ENCODE data around the gene HSPA4L.

HSPA4L gene

DNA sequence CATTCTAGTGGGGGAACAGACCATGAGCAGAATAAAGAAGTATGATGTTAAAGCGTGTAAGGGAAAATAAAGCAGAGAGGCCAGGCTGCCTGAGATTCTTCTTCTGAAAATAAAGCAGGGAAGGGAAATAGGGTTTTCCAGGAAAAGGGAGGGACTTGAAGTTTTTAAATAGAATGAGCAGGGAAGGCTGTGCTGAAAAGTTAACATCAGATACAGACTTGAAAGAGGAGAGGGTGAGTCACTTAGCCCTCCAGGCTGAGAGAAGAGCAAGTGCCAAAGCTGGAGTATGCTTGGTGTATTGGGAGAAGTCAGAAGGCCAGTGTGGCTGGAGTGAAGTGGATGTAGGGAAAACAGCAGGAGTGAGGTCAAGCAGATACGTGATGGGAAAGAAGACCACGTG, 88.6 kb downstream of the HSPA4L start:
- DNase-seq = no peak

DNA sequence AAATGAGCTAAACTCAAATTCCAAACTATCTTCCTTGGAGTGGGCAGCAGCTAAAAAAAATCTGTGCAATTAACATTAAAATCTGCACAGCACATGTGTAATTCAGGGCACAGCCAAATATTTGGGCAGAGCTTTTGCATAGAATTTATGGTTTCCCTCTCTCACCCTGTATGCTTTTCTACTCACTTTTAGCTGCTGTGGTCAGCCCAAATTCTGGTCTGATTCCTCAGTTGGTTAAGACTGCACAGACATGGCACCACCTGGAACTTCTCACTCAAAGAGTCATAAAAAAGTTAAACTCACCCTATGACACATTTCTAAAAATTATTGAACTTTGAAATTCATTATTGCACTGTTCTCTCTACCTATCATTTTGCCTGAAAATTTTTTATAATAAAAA, 93.7 kb downstream of the HSPA4L start:
- no peak for DNase-seq

DNA sequence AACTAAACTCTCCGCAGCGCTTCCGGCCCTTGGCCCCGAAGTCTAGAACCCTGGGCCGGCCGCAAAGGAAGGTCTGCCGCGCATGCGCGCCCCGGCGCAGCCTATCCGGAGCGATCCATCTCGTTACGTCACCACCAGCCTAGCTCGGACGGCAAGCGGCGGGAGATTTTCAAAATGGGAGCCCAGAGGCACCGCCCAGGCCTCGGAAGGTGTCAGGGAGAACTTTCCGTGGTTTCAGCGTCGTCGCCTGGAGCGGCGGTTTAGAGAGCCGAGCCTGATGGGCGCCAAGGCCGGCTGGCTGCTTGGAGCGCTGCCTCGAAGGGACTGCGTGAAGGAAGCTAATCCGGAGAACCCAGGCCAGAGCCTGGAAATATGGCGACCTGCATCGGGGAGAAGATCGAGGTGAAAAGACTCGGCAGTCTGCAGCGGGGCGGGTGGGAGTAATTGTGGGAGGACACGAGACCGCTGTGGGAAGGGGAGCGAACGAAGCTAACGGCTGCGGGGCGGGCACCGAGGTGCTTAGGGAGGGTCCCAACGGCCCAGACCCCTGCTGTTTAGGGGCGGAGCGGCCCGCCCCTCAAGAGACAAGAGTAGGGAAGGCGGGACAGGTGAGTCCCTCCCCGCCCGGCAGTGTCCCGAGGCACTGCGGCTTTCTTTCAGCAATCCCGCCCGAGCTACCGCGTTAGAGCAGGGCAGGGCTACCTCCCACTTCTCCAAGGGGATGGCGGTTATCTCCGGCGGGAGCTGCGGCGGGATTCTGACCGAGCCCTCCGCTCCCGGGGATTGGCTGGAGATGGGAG, 98.8 kb downstream of the HSPA4L start, which contains the start of gene PLK4:
TSS of gene PLK4 (plus strand) at position 131 of the 800 bp plus-strand sequence. CDS start at position 373, 242 bp downstream.
- peak; percentile 95 for DNase-seq

DNA sequence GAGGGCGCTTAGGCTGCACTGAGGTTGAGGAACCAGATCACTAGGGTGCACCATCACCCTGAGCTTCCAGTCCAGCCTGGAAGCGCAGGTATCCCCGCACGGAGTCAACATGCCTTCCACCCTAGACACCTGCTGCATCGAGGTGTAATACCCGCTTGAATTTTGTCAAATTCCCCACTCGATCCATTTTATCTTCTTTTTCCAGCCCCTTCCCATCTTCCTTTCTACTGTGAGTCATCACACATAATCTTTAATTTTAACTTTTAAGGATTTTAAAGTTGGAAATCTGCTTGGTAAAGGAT, 99.4 kb downstream of the HSPA4L start:
- DNase-seq = peak; percentile 37

DNA sequence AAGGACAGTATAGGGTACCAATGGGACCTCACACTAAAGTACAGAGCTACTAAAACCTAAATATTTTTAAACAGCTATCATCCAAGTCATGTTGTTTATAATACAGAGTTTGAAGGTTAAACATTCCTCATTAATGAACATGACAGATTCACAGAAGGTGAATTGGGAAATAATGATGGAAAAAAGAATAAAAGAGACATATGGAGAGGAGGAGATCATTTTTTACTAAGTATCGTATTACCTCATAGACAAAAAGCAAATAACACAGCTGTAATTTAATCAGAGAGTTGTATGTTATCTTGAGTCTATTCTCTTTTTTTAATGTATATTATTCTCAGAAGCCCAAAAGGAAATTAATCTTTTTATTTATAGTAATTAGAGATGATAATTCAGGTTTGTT, 106.4 kb downstream of the HSPA4L start:
- DNase-seq = no peak

DNA sequence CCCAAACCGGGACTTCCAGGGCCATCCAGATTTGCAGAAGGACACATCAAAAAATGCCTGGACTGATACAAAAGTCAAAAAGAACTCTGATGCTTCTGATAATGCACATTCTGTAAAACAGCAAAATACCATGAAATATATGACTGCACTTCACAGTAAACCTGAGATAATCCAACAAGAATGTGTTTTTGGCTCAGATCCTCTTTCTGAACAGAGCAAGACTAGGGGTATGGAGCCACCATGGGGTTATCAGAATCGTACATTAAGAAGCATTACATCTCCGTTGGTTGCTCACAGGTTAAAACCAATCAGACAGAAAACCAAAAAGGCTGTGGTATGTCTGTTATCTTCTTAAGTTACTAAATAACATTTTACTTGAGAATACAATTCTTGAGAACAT, 107.8 kb downstream of the HSPA4L start:
- no peak for DNase-seq

Measured in RPMI8226 (cell line).